NB4 (cell line): ENCODE measurements around the gene TAF9.

Source experiments
- MAX ChIP-seq: IDR thresholded peaks from 2 replicates; pipeline ENCODE4 v1.6.1; 2011; ENCODE audit warnings: low read depth, low read length
- MYC ChIP-seq: IDR thresholded peaks from 2 replicates; pipeline ENCODE4 v1.6.1; 2011; ENCODE audit warnings: low read depth, low read length
- POLR2A ChIP-seq: IDR thresholded peaks from 2 replicates; pipeline ENCODE4 v1.6.1; 2011; ENCODE audit warnings: mild to moderate bottlenecking; ENCODE audit not compliant: insufficient read length; ENCODE audit errors: extremely low read depth
- TF ChIP-seq, protein P1 (sequence below): IDR thresholded peaks from one replicate; pipeline ENCODE4 v1.5.1; 2012; ENCODE audit warnings: low read depth, low read length

DNA sequence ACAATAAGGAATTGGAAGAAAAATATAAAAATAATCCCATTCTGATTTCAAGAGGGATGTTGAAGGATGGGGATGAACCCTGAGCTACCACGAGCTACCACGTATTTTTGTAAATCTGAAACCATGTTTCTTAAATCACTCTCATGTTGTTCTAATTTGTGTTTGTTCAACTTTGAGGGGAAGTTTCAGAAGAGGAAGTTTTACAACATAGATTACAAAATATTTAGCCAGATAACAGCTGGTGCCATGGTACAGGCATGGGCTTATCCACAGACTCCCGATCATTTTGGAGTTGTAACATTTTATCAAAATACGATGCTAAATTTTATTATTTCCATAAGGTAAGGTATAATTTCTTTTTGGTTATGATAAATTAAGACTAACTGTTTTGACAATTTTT lies 51.9 kb downstream of the TAF9 start:
- TF ChIP-seq, protein P1, sequence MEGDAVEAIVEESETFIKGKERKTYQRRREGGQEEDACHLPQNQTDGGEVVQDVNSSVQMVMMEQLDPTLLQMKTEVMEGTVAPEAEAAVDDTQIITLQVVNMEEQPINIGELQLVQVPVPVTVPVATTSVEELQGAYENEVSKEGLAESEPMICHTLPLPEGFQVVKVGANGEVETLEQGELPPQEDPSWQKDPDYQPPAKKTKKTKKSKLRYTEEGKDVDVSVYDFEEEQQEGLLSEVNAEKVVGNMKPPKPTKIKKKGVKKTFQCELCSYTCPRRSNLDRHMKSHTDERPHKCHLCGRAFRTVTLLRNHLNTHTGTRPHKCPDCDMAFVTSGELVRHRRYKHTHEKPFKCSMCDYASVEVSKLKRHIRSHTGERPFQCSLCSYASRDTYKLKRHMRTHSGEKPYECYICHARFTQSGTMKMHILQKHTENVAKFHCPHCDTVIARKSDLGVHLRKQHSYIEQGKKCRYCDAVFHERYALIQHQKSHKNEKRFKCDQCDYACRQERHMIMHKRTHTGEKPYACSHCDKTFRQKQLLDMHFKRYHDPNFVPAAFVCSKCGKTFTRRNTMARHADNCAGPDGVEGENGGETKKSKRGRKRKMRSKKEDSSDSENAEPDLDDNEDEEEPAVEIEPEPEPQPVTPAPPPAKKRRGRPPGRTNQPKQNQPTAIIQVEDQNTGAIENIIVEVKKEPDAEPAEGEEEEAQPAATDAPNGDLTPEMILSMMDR, result no peak
- TF ChIP-seq POLR2A (no peak), MAX (no peak), MYC (no peak)
